Bronchial epithelial cell (primary cell): ENCODE measurements around the gene INPP4A. TPM values are rescaled to one million over a fixed set of nuclear protein-coding genes. Genes with fewer than 3 reads are reported as not detected.

Source experiments
- DNase-seq: peaks from one replicate; pipeline ENCODE4 v3.0.0-alpha.2; 2010; ENCODE audit warnings: low read depth
- FAIRE-seq: peaks from 2 replicates; lab custom pipeline; 2011; peaks lifted over from hg19 to GRCh38; lab: Jason Lieb, UNC
- H3K27me3 ChIP-seq: 2 replicates; pipeline ENCODE4 v1.5.1; 2011; ENCODE audit warnings: low read length; ENCODE audit not compliant: control insufficient read depth, insufficient read depth
- H3K36me3 ChIP-seq: 2 replicates; pipeline ENCODE4 v1.5.1; 2011; ENCODE audit warnings: low read length; ENCODE audit not compliant: control insufficient read depth, insufficient read depth
- H3K4me3 ChIP-seq: 2 replicates; pipeline ENCODE4 v1.5.1; 2011; ENCODE audit warnings: mild to moderate bottlenecking, low read depth, low read length, control low read depth
- total RNA-seq: library from RNA; depleted of rRNA; stranded (reverse); fragments of >200 nt; gene quantifications from 2 replicates; pipeline ENCODE4 v1.2.1, GENCODE V29; 2014
- TF ChIP-seq, protein P1 (sequence below): IDR thresholded peaks from 2 replicates; pipeline ENCODE4 v1.5.1; 2011; ENCODE audit warnings: mild to moderate bottlenecking, moderate library complexity, low read length, control low read depth, inconsistent platforms; ENCODE audit not compliant: insufficient read depth, severe bottlenecking

Gene INPP4A
- total RNA-seq, 1 donor from 2014 or later: 18.2 TPM

DNA sequence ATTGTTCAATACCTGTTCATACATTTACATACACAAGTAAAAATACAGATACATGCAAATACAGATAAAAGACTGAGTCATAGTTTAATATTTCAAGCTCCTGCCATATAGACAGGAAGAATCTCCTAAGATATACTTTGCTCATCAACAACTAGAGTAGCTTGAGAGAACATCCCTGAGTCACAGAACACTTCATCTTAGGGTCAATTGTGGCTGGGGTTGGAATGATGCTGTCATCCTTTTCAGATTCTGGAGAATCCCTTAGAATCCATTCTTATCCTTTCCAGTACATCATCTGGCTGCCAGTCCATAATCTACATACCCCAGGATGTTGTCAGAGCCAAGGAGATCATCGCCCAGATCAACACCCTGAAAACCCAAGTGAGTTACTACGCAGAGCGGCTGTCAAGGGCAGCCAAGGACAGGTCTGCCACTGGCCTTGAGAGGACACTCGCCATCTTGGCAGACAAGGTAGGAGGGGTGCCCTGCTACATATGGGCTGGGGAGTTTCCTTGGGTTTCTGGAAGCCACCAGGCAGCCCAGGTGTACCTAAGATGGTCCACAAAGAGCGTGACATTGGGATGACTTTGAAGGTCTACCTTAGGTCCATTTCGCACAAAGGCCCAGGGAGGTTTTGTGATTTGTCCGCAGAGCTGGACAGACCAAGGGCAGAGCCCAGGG, 108.0 kb downstream of the INPP4A start:
- FAIRE-seq (no peak), DNase-seq (peak; percentile 2)
- Histone ChIP-seq H3K27me3 (no peaks in the 10 kb centered on the region), H3K4me3 (no peak overlapping the region), H3K36me3 (peaks cover 3% of the 10 kb centered on the region)
- TF ChIP-seq, protein P1, sequence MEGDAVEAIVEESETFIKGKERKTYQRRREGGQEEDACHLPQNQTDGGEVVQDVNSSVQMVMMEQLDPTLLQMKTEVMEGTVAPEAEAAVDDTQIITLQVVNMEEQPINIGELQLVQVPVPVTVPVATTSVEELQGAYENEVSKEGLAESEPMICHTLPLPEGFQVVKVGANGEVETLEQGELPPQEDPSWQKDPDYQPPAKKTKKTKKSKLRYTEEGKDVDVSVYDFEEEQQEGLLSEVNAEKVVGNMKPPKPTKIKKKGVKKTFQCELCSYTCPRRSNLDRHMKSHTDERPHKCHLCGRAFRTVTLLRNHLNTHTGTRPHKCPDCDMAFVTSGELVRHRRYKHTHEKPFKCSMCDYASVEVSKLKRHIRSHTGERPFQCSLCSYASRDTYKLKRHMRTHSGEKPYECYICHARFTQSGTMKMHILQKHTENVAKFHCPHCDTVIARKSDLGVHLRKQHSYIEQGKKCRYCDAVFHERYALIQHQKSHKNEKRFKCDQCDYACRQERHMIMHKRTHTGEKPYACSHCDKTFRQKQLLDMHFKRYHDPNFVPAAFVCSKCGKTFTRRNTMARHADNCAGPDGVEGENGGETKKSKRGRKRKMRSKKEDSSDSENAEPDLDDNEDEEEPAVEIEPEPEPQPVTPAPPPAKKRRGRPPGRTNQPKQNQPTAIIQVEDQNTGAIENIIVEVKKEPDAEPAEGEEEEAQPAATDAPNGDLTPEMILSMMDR: no peak

DNA sequence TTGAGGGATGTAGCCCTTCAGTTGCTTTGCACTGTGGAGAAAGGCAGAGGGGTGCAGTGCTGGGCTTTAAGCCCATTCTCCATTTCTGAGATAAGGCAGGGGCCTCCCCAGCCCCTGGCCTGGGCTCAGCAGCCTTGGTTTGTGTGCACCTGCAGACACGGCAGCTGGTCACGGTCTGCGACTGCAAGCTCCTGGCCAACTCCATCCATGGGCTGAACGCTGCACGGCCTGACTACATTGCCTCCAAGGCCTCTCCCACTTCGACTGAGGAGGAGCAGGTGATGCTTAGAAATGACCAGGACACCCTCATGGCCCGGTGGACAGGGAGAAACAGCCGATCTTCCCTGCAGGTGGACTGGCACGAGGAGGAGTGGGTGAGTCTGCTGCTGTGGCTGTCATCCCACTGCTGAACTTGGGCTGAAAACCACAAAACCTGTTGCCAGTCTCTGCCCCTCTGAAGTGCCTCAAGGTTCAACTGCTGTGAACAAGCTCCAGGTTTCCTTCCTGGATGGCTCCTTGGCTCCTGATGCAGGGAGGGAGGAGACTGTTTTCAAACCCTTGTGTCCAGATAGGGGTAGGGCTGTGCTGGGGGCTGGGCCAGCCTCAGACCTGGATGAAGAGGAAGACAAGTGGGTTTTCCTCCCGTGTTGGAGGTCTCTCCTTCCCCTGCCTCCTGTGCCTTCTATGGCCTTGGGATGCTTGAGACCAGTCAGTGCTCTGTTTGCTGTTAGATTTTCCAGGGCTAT, 109.6 kb downstream of the INPP4A start:
- peaks cover 3% of the 10 kb centered on the region for H3K36me3 ChIP-seq
- no peaks in the 10 kb centered on the region for H3K27me3 ChIP-seq
- FAIRE-seq (no peak), DNase-seq (no peak)
- TF ChIP-seq, protein P1: no peak
- no peak overlapping the region for H3K4me3 ChIP-seq

DNA sequence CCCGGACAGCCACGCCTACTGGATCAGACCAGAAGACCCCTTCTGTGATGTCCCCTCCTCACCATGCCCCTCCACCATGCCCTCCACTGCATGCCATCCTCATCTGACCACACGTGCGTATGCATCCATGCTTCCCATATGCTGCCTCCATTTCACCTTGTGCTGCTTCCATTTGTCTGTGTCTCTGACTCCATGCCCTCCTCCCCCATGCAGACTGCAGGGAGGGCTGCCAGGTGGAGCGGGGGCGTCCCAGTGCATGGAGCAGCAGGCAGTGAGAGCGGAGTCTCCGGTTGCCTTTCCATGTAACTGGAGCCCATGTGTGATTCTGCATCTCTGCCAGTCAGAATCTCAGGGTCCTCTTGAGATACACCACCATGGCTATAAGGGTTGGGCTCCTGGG, 111.0 kb downstream of the INPP4A start:
- H3K27me3 ChIP-seq: no peaks in the 10 kb centered on the region
- DNase-seq (no peak), FAIRE-seq (no peak)
- H3K4me3 ChIP-seq: no peak overlapping the region
- H3K36me3 ChIP-seq: peaks cover 3% of the 10 kb centered on the region
- TF ChIP-seq, protein P1: no peak

DNA sequence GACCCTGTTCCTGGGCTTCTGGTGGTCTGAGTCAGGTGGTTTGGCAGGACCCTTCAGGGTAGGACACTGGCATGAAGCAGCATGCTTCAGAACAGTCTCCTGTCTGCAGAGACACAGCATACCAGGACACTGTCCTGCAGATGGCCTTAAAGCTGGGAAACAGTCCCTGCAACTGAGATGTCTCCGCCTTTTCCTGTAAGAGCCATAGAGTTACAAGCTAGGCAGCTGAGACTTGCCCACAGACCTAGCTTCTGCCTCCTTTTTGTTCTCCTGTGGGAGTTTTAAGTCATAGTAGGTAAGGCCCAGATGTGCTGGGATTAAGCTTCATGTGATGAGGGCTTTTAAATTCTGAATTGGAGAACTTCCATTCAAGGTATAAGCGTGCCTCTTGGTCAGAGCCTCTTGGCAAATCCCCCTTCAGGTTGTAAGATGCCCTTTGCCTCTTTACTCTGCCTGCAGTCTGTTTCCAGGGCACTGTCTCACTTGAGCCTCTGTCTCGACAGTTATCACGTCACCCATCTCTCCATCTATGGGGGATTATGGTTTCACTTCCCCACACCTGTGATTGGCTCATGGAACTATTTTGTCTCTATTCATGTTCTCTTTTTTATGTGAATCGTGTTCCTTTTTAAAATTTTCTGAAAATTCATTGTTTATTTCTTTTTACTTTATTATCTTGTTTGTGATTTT, 111.8 kb downstream of the INPP4A start:
- TF ChIP-seq, protein P1: no peak
- FAIRE-seq (peak; percentile 7), DNase-seq (no peak)
- Histone ChIP-seq H3K27me3 (no peaks in the 10 kb centered on the region), H3K36me3 (peaks cover 3% of the 10 kb centered on the region), H3K4me3 (no peak overlapping the region)

DNA sequence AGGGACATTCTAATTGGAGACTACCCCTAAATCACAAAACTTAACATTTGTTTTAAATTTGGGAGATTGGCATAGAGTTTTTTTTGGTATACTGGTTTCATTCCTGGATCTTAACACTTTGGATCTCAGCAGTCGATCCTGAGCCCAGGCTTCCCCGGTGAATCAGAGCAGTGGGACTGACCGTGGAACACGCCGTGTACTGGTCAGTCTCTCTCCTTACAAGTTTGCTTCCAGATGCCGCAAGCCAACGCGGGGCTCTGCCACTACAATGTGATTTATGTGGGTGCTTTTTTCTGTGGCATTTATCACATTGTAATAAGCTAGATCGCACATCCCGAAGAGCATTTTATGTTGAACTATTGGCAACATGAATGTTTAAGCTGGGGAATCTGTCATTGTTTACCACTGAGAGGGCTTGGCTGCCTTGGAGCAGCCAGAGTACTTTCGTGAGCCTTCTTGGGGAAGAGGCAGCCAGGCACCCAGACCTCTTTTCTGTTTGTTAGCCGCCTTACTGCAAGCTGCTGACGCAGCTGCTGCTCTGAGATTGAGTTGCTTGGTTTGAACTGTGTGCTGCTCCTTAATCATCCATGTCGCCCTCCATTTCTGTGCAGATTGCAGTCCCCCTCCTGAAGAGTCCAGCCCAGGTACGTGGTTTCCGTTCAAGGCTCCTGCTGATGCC, 114.3 kb downstream of the INPP4A start:
- TF ChIP-seq, protein P1: no peak
- Histone ChIP-seq H3K27me3 (no peaks in the 10 kb centered on the region), H3K36me3 (no peaks in the 10 kb centered on the region), H3K4me3 (no peak overlapping the region)
- FAIRE-seq (no peak), DNase-seq (no peak)
